ENCODE results near the gene DRD3. TPM values are rescaled to one million over a fixed set of nuclear protein-coding genes. Genes with fewer than 3 reads are reported as not detected.

The DRD3 gene
- total RNA-seq, 1 experiment from 2014 or later, result not detected

- H3K9ac ChIP-seq (ENCODE audit: extremely low read depth, insufficient read length, low read length), result no peak overlapping the region
- H3K4ac ChIP-seq (ENCODE audit: low read depth, low read length), result no peak overlapping the region
- Mint-ChIP-seq H3K4me1 (peaks cover 37 to 40% of the 10 kb centered on the region in 2 experiments), H3K36me3 (ENCODE audit: insufficient read depth in 1 of 3, low read depth in 3 of 3) (no peaks in the 10 kb centered on the region), H3K9me3 (no peaks in the 10 kb centered on the region; a peak in 1 of 5 replicates), H3K4me3 (no peak overlapping the region), H3K27me3 (ENCODE audit: low read depth) (no peaks in the 10 kb centered on the region; the same call in 1 of the 2 replicates), H3K27ac (peak overlapping the region in 1 of 3 experiments; percentile 70; a peak in 2 of 7 replicates)
- no peak overlapping the region for H3K27ac ChIP-seq (ENCODE audit: insufficient read length, low read depth, low read length)
- no peaks in the 10 kb centered on the region for H3K9me3 ChIP-seq (ENCODE audit: control insufficient read depth, low read depth, low read length)
- no CpG with 5 or more reads among the region's 8 CpGs for WGBS (ENCODE audit: extremely low coverage, insufficient read length, low lambda C conversion rate)
- H3K79me1 ChIP-seq (ENCODE audit: insufficient read depth, low read depth, low read length, poor library complexity, severe bottlenecking), result no peaks in the 10 kb centered on the region
- no peak overlapping the region for H3K4me2 ChIP-seq (ENCODE audit: insufficient read depth, insufficient read length, low read length)
- no peaks in the 10 kb centered on the region for H3K79me2 ChIP-seq (ENCODE audit: insufficient read depth, low read length)
- H2AK5ac ChIP-seq (ENCODE audit: insufficient read length, low read length), result no peak overlapping the region
- H2BK12ac ChIP-seq (ENCODE audit: insufficient read length, low read depth, low read length), result no peak overlapping the region
- H4K8ac ChIP-seq (replicated peaks; ENCODE audit: insufficient read length, low read depth, low read length), result no peak overlapping the region
- no peak overlapping the region for H3K56ac ChIP-seq (ENCODE audit: insufficient read length, low read depth, low read length)
- no peak for DNase-seq
- TF ChIP-seq, protein P1, sequence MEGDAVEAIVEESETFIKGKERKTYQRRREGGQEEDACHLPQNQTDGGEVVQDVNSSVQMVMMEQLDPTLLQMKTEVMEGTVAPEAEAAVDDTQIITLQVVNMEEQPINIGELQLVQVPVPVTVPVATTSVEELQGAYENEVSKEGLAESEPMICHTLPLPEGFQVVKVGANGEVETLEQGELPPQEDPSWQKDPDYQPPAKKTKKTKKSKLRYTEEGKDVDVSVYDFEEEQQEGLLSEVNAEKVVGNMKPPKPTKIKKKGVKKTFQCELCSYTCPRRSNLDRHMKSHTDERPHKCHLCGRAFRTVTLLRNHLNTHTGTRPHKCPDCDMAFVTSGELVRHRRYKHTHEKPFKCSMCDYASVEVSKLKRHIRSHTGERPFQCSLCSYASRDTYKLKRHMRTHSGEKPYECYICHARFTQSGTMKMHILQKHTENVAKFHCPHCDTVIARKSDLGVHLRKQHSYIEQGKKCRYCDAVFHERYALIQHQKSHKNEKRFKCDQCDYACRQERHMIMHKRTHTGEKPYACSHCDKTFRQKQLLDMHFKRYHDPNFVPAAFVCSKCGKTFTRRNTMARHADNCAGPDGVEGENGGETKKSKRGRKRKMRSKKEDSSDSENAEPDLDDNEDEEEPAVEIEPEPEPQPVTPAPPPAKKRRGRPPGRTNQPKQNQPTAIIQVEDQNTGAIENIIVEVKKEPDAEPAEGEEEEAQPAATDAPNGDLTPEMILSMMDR (conservative IDR thresholded peaks at IDR 0.05), result no peak
- H4K91ac ChIP-seq (ENCODE audit: insufficient read length, low read depth, low read length), result no peak overlapping the region
- no peak overlapping the region for H3K23ac ChIP-seq (ENCODE audit: insufficient read length, low read depth, low read length)
- H2BK15ac ChIP-seq (ENCODE audit: low read depth, low read length), result no peak overlapping the region
- no peak overlapping the region for H3T11ph ChIP-seq (ENCODE audit: low read length)
- no peak overlapping the region for H2BK20ac ChIP-seq (ENCODE audit: low read depth, low read length, poor library complexity, severe bottlenecking)
- no peaks in the 10 kb centered on the region for H4K20me1 ChIP-seq (ENCODE audit: control insufficient read depth, insufficient read depth, insufficient read length)
- H3K27me3 ChIP-seq (ENCODE audit: insufficient read depth, low read length), result no peaks in the 10 kb centered on the region
- no peak overlapping the region for H2BK120ac ChIP-seq (ENCODE audit: low read depth, low read length, poor library complexity, severe bottlenecking)
- no peaks in the 10 kb centered on the region for H3K23me2 ChIP-seq (ENCODE audit: insufficient read length, low read depth, low read length, poor library complexity, severe bottlenecking)
- H2BK5ac ChIP-seq (ENCODE audit: insufficient read length, low read length), result no peak overlapping the region
- peaks cover 6% of the 10 kb centered on the region for H3K4me1 ChIP-seq (ENCODE audit: insufficient read depth, low read length)
- H4K5ac ChIP-seq (ENCODE audit: insufficient read length, low read depth, low read length), result no peak overlapping the region
- no peak overlapping the region for H3K14ac ChIP-seq (ENCODE audit: insufficient read depth, low read length)
- no peak overlapping the region for H2AFZ ChIP-seq (ENCODE audit: low read length)
- no peak overlapping the region for H3K18ac ChIP-seq (ENCODE audit: insufficient read length, low read depth, low read length)
Measured at GRCh38 chr3:114108137-114108536, 70.7 kb downstream of the DRD3 start.

All from H9 (cell line).